Lower lobe of right lung (tissue), 2 donors: ENCODE results near the gene EGFL8. TPM values are rescaled to one million over a fixed set of nuclear protein-coding genes. Genes with fewer than 3 reads are reported as not detected.

Experiments used
- ATAC-seq, 2 donors: fragments of 200-7000 bp; cut with Tn5 transposase; one replicate each; pipeline ENCODE4 v1.9.1; 2020 to 2022; ENCODE audit warnings: mild to moderate bottlenecking in 2 of 2, moderate library complexity in 2 of 2
- DNase-seq: peaks from one replicate; pipeline ENCODE4 v3.0.0-alpha.2; 2020
- H3K27ac ChIP-seq: fragments of 200-600 bp; one replicate; pipeline ENCODE4 v1.8.0; 2022
- H3K27me3 ChIP-seq: fragments of 200-600 bp; one replicate; pipeline ENCODE4 v1.8.0; 2022; ENCODE audit warnings: low read depth
- H3K36me3 ChIP-seq: fragments of 200-600 bp; one replicate; pipeline ENCODE4 v1.8.0; 2022; ENCODE audit warnings: mild to moderate bottlenecking
- H3K4me1 ChIP-seq: fragments of 200-600 bp; one replicate; pipeline ENCODE4 v1.8.0; 2022
- H3K4me3 ChIP-seq: fragments of 200-600 bp; one replicate; pipeline ENCODE4 v1.8.0; 2022; ENCODE audit warnings: mild to moderate bottlenecking
- H3K9me3 ChIP-seq: fragments of 200-600 bp; one replicate; pipeline ENCODE4 v1.8.0; 2022
- intact Hi-C: fragments of 100-400 bp; cut with DNase I; formaldehyde crosslinking; loops from one replicate; pipeline ENCODE4 v1.11.0; 2022
- total RNA-seq: library from RNA; stranded (reverse); fragmentation: NEBNext Ultra II Directional; extraction: Animal tissue kit (Norgen Biotek cat#: 25700); gene quantifications from one replicate; pipeline ENCODE4 v1.2.1, GENCODE V29; 2021
- TF ChIP-seq, protein P1 (sequence below): fragments of 200-600 bp; IDR thresholded peaks from one replicate; pipeline ENCODE4 v1.8.0; 2022; ENCODE audit warnings: antibody characterized with exemption, mild to moderate bottlenecking
- donor health status: DM: no; HTN: yes; CAD: no; lungs with severe emphysema.

The EGFL8 gene
- total RNA-seq, 1 donor from 2014 or later = 13.4 TPM

DNA sequence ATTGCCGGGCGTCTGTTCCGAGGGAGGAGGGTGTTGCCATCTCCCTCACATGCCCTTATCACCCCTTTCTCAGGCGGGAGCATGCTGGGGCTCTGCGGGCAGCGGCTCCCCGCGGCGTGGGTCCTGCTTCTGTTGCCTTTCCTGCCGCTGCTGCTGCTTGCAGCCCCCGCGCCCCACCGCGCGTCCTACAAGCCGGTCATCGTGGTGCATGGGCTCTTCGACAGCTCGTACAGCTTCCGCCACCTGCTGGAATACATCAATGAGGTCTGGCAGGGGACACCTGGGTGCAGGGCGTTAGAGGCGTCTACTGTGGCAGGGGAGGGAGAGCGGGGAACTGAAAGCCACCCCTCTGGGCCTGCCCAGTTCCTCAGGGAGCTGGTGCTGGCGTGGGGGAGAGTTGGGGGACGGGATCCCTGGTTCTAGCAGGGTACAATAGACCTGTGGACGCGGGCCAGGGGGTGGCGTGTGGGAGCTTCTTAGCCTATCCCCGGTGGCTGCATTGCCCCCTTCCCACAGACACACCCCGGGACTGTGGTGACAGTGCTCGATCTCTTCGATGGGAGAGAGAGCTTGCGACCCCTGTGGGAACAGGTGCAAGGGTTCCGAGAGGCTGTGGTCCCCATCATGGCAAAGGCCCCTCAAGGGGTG is 9.8 kb upstream of the EGFL8 start:
- peaks cover 27% of the 10 kb centered on the region for H3K4me1 ChIP-seq
- H3K36me3 ChIP-seq = peaks cover 28% of the 10 kb centered on the region
- intact Hi-C loops = no loop called here
- DNase-seq = peak; percentile 67
- no peaks in the 10 kb centered on the region for H3K9me3 ChIP-seq
- peak overlapping the region; percentile 84 for H3K27ac ChIP-seq
- TF ChIP-seq, protein P1, sequence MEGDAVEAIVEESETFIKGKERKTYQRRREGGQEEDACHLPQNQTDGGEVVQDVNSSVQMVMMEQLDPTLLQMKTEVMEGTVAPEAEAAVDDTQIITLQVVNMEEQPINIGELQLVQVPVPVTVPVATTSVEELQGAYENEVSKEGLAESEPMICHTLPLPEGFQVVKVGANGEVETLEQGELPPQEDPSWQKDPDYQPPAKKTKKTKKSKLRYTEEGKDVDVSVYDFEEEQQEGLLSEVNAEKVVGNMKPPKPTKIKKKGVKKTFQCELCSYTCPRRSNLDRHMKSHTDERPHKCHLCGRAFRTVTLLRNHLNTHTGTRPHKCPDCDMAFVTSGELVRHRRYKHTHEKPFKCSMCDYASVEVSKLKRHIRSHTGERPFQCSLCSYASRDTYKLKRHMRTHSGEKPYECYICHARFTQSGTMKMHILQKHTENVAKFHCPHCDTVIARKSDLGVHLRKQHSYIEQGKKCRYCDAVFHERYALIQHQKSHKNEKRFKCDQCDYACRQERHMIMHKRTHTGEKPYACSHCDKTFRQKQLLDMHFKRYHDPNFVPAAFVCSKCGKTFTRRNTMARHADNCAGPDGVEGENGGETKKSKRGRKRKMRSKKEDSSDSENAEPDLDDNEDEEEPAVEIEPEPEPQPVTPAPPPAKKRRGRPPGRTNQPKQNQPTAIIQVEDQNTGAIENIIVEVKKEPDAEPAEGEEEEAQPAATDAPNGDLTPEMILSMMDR = peak; percentile 52
- ATAC-seq = peak; percentile 81 to 83
- peaks cover 25% of the 10 kb centered on the region for H3K27me3 ChIP-seq
- H3K4me3 ChIP-seq = peak overlapping the region; percentile 77

DNA sequence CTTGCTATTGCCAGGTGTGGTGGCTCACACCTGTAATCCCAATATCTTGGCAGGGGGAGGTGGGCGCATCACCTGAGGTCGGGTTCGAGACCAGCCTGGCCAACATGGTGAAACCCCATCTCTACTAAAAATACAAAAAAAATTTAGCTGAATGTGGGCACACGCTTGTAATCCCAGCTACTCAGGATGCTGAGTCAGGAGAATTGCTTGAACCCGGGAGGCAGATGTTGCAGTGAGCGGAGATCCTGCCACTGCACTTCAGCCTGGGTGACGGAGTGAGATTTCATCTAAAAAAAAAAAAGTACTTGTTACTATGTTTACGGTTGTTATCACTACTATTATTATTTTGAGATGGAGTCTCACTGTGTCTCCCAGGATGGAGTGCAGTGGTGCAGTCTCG is 7.5 kb upstream of the EGFL8 start:
- no peak for DNase-seq
- Histone ChIP-seq H3K27ac (no peak overlapping the region), H3K9me3 (no peaks in the 10 kb centered on the region), H3K4me1 (peaks cover 27% of the 10 kb centered on the region), H3K36me3 (peaks cover 28% of the 10 kb centered on the region), H3K4me3 (no peak overlapping the region), H3K27me3 (peaks cover 15% of the 10 kb centered on the region)
- intact Hi-C loops = no loop called here
- TF ChIP-seq, protein P1 = no peak
- ATAC-seq = no peak

DNA sequence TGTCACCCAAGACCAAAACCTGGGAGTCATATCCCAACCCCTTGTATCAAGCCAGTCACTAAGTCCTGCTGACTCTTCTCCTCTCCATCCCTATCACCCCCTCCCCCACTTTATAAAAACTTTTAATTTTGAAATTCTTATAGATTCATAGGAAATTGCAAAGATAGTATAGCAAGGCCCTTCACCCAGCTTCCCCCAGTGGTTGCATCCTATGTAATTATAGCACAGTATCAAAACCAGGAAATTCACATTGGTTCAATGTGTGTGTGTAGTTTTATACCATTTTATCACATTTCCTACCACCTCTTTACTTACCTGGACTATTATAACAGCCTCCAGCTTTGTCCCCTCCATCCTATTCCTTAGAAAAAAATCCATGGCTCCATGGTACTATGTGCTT is 6.3 kb upstream of the EGFL8 start:
- ATAC-seq = no peak
- TF ChIP-seq, protein P1 = no peak
- peaks cover 17% of the 10 kb centered on the region for H3K4me1 ChIP-seq
- peaks cover 11% of the 10 kb centered on the region for H3K27me3 ChIP-seq
- DNase-seq = no peak
- no peak overlapping the region for H3K4me3 ChIP-seq
- intact Hi-C loops = no loop called here
- H3K9me3 ChIP-seq = no peaks in the 10 kb centered on the region
- H3K27ac ChIP-seq = no peak overlapping the region
- peaks cover 28% of the 10 kb centered on the region for H3K36me3 ChIP-seq

DNA sequence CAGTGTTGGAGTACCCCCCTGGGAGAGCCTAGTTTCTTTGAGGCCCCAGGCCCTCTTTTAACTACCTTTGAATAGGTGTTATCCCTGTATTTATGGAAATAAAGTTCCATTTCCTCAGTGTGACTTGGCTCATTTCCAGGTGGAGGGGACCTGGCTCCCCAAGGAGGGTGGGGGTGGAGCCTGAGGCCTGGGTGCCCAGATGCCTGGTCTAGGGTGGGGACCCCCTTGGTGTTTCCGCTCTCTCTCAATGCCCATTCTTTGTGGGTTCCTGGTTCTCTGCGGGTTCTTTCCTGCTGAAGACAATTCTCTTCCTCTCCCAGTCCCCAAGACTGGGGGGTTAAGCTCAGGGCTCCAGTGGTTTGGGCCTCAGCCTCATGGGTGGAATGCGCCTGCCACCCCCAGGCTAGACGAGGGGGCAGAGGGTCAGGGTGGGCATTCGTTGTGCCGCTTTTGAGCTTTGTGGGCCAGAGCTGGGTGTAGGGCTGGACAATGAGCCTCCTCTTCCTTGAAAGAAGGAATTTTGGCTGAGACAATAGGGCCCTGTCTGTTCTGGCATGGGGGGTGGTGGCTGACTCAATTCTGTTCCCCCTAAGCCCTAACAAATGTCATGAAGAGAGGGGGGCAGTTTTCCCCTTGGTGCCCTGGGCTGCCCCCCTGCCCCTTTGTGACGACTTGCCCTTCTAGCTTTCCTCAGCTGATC is 686 bp upstream of the EGFL8 start:
- H3K36me3 ChIP-seq = peaks cover 35% of the 10 kb centered on the region
- DNase-seq = no peak
- ATAC-seq = peak; percentile 4 to 22

DNA sequence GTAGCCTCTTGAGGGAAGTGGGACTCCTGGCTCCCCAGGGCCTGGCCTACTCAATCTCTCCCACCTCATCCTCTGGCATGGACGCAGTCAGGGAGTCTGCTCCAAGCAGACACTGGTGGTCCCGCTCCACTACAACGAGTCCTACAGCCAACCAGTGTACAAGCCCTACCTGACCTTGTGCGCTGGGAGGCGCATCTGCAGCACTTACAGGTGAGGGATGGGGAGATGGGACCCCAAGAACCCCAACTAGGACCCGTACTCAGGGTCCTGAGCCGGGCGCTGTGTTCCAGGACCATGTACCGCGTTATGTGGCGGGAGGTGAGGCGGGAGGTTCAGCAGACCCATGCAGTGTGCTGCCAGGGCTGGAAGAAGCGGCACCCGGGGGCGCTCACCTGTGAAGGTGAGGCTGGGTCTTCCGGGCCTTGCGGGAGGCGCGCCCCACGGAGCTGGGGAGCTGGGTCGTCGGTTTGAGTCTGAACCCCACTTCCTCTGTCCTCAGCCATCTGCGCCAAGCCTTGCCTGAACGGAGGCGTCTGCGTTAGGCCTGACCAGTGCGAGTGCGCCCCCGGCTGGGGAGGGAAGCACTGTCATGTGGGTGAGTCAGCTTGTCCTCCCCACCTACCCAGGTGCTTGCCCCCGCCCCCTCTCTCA is 2.1 kb downstream of the EGFL8 start:
- peak in 1 of 2 donors; percentile 7 for ATAC-seq
- intact Hi-C loops = no loop called here
- peaks cover 53% of the 10 kb centered on the region for H3K36me3 ChIP-seq
- H3K4me1 ChIP-seq = no peaks in the 10 kb centered on the region
- H3K27ac ChIP-seq = no peak overlapping the region
- no peaks in the 10 kb centered on the region for H3K27me3 ChIP-seq
- no peak for DNase-seq
- no peak overlapping the region for H3K4me3 ChIP-seq
- H3K9me3 ChIP-seq = no peaks in the 10 kb centered on the region
- TF ChIP-seq, protein P1 = no peak

More for the DNA sequence above, 686 bp upstream of the EGFL8 start:
- Histone ChIP-seq H3K4me3 (no peak overlapping the region), H3K27ac (peak overlapping the region; percentile 69), H3K9me3 (no peaks in the 10 kb centered on the region), H3K27me3 (no peaks in the 10 kb centered on the region), H3K4me1 (no peaks in the 10 kb centered on the region)
- TF ChIP-seq, protein P1 = no peak
- intact Hi-C loops = no loop called here
